Hematopoietic multipotent progenitor cell treated with erythropoietin and hydrocortisone succinate and interleukin-3 and kit ligand, for 15 days (in vitro differentiated cells): ENCODE results near the gene SPTBN2.
"Not testable (repeated sequence)": the region's sequence is repeated elsewhere in the genome, so short reads cannot be mapped to it uniquely, and the experiment has no call there.

Experiments
- DNase-seq: peaks from one replicate; pipeline ENCODE4 v3.0.0-alpha.2; 2015; ENCODE audit warnings: low spot score

The SPTBN2 gene

DNA sequence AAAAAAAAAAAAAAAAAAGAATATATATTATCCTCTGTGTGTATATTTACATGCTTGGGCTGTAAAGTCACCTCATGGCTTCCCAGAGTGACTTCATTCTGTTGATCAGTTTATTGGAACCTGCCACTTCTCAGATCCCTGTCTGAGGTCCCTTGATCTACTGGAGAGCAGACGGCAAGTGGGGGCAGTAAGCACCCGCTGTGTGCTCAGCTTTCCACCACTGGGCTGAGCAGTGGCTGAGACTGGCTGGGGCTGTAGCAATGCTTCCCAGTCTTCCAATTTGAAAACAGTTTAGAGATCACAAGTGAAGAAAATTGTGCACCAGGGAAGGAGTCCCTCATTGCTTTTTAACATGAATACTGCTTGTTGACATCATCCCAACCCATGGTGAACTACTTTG lies 44.4 kb downstream of the SPTBN2 start:
- no peak for DNase-seq

DNA sequence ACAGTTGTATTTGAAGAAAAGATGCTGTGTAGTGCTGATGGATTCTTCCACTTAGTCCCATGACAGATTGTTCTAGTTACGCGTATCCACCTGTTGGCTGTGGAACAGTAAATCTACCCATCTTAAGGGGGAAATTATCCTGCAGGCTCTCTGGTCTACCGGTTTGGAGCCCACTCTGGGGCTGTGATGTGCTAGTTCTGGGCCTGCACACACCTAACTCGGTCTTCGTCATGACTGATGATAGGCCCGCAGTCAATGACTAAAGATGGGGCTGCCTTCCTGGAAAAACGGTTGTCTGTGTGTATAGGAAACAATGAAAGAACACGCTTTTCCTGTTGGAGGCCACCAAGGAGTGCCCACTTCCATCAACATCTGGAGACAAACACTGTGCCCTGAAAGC lies 45.1 kb downstream of the SPTBN2 start:
- DNase-seq, result no peak

DNA sequence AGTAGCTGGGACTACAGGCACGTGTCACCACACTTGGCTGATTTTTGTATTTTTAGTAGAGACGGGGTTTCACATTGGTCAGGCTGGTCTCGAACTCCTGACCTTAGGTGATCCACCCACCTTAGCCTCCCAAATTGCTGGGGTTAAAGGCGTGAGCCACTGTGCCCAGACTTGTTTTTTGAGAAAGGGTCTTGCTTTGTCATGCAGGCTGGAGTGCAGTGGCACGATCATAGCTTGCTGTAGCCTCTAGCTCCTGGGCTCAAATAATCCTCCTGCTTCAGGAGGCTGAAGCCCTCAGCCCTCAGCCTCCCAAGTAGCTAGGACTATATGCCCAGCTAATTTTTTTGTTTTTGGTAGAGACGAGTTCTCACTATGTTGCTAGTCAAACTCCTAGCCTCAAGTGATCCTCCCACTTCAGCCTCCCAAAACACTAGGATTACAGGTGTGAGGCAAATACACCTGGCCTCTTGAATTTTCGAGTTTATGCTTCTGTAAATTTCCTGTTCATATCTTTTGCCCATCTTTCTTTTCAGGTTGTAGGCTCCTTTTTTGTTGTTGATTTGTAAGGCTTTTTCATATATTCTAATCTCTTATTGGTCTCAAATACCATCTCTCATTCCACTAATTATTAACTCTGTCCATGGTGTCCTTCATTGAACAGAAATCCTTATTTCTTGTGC lies 47.9 kb downstream of the SPTBN2 start:
- DNase-seq, result no peak

DNA sequence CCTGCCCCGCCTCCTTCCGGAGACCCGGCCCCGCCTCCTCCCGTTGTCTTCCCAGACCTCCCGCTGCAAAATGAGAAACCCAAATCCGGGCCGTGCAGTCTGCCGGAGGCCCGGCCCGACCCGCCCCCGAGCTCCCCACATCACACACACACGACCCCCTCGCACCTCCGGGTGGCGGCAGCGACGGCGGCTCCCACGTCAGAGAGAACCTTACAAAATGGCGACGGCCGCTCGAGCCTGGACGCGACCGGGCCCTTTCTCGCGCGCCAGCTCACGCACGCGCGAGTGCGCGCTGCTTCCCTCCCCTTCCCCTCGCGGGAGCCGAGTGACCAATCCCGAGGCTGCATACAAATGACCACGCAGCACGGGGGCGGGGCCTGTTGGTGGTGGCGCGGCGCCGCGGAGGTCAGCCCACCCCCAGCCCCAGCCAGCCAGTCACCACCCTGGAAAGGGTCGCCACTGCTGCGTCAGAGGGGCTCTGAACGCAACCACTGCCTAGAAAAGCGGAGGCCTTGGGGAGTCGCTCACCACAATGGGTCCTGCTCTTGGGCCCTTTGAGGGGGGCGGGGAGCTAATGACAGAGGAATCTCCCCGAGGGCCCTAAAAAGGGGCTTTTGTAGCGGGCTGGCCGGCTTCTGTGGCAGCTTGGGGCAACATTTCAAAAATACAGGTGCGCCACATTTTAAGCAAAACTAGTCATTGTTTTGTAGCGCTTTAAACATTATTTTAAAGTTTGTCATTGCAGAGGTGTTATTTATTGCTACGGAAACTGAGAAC lies 51.2 kb downstream of the SPTBN2 start, which contains the start of gene RBM4B:
RBM4B (minus strand) TSS at position 289 of the 777 bp plus-strand sequence. CDS start 808 bp downstream, outside the sequence.
- peak; percentile 88 for DNase-seq

DNA sequence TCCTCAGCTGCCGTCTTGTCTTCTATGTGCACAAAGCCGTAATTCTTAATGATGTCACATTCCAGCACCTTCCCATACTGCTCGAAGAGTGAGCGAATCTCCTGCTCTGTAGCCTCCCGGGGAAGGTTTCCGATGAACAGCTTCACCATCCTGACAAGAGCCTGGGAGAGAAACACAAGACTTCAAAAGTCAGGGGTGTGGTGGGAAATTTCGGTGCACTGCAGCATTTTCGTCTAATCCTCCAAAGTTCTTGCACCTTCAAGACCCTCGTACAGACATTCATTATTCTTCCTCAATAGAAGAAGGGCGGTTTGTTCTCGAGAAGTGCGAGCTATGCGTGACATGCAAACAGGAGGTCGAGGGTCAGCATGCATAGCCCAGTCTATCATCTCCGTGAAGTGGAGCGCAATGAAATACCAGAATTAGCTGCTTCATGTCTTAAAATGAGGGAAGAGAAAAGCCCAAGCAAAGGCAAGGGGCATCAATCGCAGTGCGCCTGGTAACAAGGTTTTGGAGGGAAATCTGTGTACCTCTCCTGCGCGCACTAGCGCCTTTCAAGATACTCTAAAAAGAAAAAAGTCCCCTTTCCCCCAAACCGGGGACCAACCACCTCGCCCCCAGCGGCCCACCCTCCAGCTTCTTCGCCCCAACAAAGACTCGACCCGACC lies 52.0 kb downstream of the SPTBN2 start:
- no peak for DNase-seq

DNA sequence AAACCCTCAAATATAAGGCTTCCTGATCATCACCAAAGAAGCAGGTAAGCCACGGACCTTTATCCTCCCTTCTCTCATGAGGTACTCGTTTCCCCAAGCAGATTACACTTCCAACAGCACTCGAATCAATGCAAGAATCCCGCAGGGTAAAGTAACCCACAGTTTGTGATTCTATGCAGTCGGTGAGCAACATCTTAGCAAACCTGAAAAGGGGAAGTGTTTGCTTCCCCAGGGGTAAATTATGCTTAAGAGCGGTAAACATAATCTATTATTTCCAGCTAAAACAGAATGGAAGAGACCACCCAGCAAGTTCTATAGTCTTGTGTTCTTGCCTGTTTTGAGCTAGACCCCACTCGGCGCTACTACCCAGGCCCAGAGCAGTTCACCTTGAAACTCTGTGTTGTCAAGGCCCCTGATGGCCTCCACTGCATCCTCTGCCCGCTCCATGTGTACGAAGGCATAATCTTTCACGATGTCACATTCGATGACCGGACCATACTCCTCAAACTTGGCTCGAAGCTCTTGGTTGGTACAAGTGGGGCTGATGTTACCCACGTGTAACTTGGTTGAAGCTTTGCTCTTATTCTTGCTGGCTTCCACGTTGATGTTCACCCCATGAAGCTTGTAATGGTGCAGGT lies 52.6 kb downstream of the SPTBN2 start:
- no peak for DNase-seq

DNA sequence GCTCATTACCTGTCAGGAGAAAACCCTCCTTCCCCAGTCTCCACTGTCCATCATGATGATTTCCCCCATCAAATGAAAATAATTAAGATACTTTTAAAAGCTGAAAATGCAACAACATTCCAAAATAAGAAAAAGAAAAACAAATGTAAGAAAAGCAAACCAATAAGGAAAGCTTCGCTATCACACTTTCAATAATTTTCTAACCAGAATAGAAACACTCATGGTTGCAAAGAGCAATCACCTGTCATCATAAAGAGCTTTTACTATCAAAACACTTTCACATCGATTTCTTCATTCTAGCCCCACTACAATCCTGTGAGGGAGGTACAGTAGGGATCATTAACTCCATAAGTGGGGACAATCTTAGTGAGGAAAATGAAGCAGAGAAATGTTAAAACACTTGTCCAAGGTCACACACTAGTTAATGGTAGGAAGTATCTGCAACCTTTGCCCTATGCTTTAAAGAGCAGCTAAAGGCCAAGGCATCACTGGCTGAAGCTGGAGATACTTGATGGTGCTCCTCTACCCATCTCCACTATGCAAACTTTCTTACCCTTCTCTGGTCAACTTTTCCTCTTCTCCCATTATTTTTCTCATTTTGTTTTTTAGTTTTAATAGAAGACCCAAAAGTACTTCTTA lies 53.9 kb downstream of the SPTBN2 start:
- DNase-seq, result no peak

DNA sequence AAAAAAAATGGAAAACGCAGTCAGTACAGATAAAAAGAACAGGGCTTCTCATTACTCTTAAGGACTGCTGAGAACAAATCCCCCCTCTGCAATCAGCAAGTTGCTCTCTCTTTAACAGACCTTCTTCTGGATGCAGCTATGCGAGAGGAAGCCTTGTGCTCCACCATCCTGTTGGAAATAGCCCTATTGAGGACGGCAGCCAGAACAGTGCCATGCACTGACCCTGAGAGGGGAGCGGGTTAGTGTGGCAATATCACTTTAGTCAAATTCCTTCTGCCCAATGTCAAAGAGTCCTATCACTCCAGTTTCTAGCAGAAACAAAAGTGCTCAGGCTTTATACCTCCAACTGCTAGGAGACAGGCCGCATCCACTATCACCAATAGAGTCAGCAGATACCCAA lies 58.2 kb downstream of the SPTBN2 start:
- no peak for DNase-seq

DNA sequence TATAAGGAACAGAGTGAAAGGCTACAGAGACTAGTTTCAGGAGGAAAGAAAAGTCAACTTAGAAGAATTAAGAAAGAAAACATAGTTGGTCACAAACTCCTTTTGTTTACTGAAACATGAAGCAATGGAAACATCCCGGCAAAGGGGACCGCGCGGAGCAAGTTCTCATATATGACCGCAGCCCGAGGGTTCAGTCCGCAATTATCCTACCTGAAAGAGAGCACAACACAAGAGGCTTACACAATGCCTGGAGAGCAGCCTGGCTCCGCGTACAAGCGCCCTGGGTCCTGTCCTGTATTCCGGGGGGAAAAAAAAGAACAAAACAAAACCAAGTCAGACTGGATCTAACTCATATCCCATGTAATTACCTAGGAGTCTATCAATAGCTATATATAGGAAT lies 63.6 kb downstream of the SPTBN2 start:
- DNase-seq, result no peak

DNA sequence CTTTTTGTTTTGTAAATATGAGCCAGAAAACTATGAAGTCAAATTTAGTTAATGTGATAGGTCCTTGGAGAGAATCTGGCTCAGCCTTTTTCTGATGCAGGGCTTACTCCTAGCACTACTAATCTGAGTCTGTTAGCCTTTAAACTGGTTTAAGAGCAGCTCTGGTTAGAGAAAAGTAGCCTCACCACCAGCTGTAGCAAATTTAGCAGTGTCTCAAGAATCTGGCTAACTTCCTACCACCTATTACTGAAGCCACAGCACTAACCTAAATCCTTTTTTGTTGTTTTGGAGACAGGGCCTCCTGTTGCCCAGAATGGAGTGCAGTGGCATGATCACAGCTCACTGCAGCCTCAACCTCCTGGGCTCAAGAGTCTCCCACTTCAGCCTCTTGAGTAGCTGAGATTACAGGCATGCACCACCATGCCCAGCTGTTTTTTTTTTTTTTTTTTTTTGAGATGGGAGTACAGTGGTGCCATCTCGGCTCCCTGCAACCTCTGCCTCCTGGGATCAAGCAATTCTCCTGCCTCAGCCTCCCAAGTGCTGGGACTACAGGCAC lies 65.2 kb downstream of the SPTBN2 start:
- no peak for DNase-seq

DNA sequence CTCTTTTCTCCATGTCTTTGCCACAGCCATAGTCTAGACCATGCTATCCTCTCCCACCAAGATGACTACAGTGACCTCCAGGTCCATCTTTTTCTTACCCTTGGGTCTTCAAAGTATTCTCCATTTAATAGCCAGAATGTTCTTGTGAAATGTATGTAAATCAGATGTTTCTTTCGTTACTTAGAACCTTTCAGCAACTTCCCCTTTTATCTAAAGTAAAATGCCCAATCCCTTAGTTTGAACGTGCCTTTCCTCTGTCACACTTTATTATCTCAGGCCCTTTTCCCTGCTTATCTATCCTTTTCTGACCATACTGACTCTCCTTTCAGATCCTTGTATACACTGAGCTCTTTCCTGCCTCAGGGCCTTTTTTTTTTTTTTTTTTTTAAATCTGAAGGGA lies 69.3 kb downstream of the SPTBN2 start:
- DNase-seq, result no peak

DNA sequence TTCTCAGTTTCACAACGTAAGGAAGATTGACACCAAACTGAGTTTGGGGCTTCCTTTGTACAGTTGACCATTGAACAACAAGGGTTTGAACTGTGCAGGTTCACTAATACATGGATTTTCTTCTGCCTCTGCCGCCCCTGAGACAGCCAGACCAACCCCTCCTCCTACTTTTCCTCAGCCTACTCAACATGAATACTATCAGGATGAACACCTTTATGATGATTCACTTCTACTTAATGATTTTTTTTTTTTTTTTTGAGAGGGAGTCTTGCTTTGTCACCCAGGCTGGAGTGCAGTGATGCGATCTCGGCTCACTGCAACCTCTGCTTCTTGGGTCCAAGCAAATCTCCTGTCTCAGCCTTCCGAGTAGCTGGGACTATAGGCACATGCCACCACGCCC lies 75.9 kb downstream of the SPTBN2 start:
- DNase-seq, result no peak

DNA sequence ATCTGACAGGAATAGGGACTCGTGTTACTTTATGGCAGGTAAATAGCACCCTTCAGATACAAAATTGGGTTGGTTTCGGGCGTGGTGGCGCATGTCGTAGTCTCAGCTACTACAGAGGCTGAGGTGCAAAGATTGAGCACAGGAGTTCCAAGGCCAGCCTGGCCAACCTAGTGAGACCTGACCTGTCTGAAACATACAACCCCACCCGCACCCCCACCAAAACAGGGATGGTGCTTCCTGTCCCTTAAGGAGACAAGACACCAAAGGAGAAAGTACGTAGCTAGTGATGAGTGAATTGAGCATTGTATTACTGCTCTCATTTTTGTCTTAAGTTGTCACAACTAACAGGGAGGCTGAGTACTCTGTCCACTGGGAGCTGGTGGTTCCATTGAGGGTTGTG lies 76.4 kb downstream of the SPTBN2 start:
- DNase-seq, result no peak

DNA sequence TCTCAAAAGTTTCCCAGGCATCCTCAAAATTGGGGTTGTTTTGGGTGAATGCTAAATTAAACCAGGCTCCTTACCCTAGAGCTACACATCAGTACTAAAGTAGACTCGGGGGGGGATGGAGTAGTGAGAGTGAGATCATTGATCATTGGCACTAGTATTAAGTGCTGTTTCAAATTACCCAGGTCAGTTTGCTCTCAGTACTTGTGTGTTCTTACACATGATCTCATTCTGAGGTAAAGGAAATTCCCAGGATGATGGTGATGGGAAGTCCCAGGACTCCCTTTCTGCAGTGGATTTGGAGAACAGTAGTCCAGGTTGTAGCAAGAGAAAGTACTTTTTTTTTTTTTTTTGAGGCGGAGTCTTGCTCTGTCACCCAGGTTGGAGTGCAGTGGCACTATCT lies 78.0 kb downstream of the SPTBN2 start:
- no peak for DNase-seq

DNA sequence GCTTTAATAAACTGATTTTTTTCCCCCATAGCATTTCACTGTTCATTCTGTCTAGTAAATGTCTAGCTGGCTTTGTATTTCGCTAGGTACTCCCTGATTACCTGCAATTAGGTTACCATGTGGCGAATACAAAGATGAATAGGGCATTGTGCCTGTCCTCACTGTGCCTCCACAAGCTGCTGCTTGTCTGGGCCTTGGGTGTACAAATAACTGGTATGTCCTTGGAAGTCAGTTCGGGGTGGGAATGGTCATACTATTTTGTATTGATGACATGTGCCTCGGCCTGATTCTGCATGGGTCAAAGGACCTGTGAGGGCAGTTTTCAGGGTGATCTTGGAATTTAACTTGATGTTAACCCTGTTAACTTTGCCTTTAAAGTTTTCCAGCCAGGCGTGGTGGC lies 79.1 kb downstream of the SPTBN2 start:
- DNase-seq, result no peak

DNA sequence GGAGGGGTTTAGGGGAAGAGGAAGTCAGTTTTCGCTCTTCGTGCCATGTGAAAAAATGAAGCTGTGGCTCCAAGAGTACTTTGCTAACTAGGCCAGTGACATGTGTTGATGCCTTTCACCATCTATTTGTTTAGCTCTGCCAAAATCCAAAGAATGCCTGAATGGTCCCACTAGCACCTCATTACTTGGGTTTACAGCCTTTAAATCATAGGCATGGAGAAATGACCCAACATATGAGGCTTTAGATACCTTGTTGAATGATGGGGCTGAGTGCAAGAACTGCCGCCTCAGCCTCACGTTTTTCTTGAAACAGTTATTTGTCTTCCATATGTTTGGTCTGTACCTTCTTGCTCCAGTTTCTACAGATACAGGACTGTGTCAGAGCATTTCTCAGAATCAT lies 82.2 kb downstream of the SPTBN2 start:
- DNase-seq, result no peak

DNA sequence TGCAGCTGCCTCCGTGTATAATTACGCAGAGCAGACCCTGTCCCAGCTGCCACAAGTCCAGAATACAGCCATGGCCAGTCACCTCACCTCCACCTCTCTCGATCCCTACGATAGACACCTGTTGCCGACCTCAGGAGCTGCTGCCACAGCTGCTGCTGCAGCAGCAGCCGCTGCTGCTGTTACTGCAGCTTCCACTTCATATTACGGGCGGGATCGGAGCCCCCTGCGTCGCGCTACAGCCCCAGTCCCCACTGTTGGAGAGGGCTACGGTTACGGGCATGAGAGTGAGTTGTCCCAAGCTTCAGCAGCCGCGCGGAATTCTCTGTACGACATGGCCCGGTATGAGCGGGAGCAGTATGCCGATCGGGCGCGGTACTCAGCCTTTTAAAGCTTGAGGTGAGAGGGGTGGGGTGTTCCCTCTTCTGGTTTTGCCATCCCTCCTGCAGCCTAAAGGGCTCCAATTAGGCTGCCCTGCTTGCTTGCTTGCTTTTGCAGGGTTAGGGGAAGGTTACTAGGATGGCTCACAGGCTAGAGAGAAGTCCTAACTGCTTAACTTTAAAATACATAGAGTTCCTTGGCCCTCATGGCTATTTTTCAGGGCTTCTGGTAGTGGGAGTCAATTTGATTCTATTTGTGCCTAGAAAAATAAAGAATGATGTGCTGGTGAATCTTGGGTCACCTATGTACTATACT lies 85.1 kb downstream of the SPTBN2 start:
- no peak for DNase-seq

DNA sequence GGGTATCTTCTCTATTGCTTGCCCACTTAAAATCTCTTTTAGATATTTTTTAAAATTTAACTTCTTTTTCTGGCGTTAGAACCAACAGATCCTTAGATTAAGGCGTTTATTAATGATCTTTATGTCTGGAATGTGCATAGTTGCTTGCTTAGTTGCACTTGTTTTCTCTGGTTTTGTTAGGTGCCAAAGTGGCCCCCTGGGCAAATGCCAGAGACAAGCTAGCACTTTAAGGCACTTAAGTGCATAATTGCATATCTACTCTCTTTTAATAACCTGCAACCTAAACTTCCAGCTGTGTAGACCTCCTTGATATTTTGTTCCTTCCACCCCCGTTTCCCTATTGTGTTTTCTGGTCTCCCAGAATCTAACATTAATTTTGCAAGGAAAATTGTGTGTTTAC lies 87.2 kb downstream of the SPTBN2 start:
- DNase-seq, result no peak

DNA sequence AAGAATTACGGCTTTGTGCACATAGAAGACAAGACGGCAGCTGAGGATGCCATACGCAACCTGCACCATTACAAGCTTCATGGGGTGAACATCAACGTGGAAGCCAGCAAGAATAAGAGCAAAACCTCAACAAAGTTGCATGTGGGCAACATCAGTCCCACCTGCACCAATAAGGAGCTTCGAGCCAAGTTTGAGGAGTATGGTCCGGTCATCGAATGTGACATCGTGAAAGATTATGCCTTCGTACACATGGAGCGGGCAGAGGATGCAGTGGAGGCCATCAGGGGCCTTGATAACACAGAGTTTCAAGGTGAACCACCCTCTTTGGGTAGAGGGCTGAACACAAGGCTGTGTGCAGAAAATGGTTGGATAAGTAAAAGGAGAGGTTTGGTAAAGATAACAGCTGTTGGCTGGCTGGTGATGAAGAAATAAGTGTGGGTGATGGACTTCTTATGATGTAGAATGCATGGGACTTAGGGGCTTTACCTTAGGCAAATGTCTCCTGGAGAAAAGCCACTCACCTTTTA lies 89.1 kb downstream of the SPTBN2 start:
- not testable (repeated sequence) for DNase-seq

DNA sequence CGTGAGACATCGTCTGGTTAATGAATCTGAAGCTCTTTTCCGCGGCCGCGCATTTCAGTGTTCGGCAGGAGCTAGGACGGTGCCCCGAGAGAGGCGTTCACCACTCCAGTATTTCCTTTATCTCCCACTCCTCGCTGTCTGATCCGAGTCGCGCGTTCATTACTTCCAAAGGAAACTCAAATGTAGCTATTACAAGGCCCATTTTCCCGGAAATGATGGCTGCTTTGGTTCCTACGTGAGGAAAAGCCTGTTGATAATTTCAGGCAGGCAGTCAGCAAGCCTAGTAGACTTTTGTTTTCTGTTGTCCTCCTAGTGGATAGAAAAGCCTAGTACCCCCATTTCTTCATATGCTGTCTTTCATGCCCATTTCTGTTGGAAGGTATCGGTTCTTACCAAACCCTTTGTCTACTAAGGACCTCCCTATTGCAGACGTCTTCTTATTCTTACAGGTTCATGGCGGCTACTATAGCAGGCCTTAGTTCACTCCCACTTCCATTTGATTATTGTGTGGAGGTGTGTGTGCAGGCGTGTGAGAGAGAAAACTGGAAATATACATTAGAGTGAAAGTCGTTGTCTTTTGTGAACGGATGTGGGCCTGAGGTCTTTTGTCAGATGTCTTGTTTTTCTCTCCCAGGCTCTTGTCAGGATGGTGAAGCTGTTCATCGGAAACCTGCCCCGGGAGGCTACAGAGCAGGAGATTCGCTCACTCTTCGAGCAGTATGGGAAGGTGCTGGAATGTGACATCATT lies 89.8 kb downstream of the SPTBN2 start:
- DNase-seq, result peak; percentile 28
